K562 (cell line): ENCODE measurements around the gene CNTN2. TPM values are rescaled to one million over a fixed set of nuclear protein-coding genes. Genes with fewer than 3 reads are reported as not detected.

Experiments used
- ATAC-seq: fragments of 200-7000 bp; cut with Tn5 transposase; 3 replicates; pipeline ENCODE4 v1.9.1; 2020; ENCODE audit warnings: moderate library complexity
- BruUV-seq: library from RNA; stranded (reverse); fragments of 400-500 nt; replicated peaks from 2 replicates; lab custom pipeline; 2021; lab: Mats Ljungman, UMichigan
- CTCF ChIA-PET: fragments of 300-600 bp; formaldehyde crosslinking; extraction: SDS; loops from one replicate; lab custom pipeline; 2021; ENCODE audit warnings: low intra/inter-chr PET ratio; lab: Yijun Ruan, JAX
- POLR2A ChIA-PET: fragments of 300-600, 350-650 bp; sonication (Branson Sonifier 250); formaldehyde crosslinking; extraction: SDS; loops from one replicate; lab custom pipeline; 2021; ENCODE audit warnings: antibody characterized with exemption, inconsistent platforms; lab: Yijun Ruan, JAX
- DNase-seq, 4 experiments: peaks; one replicate each; pipeline versions ENCODE4 v3.0.0 to v3.0.0-alpha.2; 2011 to 2018; ENCODE audit warnings: low spot score in 3 of 4, mixed read lengths in 3 of 4; ENCODE audit errors: extremely low read depth in 1 of 4
- FAIRE-seq: peaks from 2 replicates; lab custom pipeline; 2011; peaks lifted over from hg19 to GRCh38; lab: Jason Lieb, UNC
- H2AFZ ChIP-seq: 2 replicates; pipeline ENCODE4 v1.6.0; 2011; ENCODE audit warnings: low read depth, low read length, control low read depth, inconsistent platforms
- H3K27ac ChIP-seq: fragments of 200-600 bp; 3 replicates; pipeline ENCODE4 v1.8.0; 2011; ENCODE audit warnings: low read depth, mild to moderate bottlenecking, control low read depth, inconsistent platforms, low read length, moderate library complexity, mixed read lengths; ENCODE audit errors: extremely low read depth
- H3K27me3 ChIP-seq, 2 experiments: fragments of 300-600 bp in 1 of 2; 2 replicates in 1 of 2; 3 replicates in 1 of 2; pipeline versions ENCODE4 v1.6.0 to v1.8.0; 2011; ENCODE audit warnings: inconsistent platforms in 2 of 2, low read length in 2 of 2, mild to moderate bottlenecking in 1 of 2, mixed read lengths in 1 of 2, moderate library complexity in 1 of 2; ENCODE audit not compliant: control insufficient read depth in 2 of 2, insufficient read depth in 2 of 2
- H3K36me3 ChIP-seq: fragments of 300-600 bp; 3 replicates; pipeline ENCODE4 v1.8.0; 2011; ENCODE audit warnings: mild to moderate bottlenecking, low read length, inconsistent platforms; ENCODE audit not compliant: control insufficient read depth, insufficient read depth
- H3K4me1 ChIP-seq, 2 experiments: fragments of 200-600 bp in 1 of 2; replicated peaks in 1 of 2; 2 replicates in 1 of 2; 3 replicates in 1 of 2; pipeline versions ENCODE4 v1.5.1 to v1.8.0; 2011; ENCODE audit warnings: inconsistent platforms in 2 of 2, low read length in 2 of 2, mild to moderate bottlenecking in 1 of 2, mixed read lengths in 1 of 2, moderate library complexity in 1 of 2; ENCODE audit not compliant: control insufficient read depth in 2 of 2, insufficient read depth in 2 of 2
- H3K4me2 ChIP-seq: 2 replicates; pipeline ENCODE4 v1.6.1; 2011; ENCODE audit warnings: low read length, control low read depth, inconsistent platforms, mixed read lengths; ENCODE audit not compliant: insufficient read depth
- H3K4me3 ChIP-seq: fragments of 200-600 bp; sonication (generic), shearing (Covaris generic); 2 replicates; pipeline ENCODE4 v1.5.1; 2016; ENCODE audit warnings: control low read depth, inconsistent platforms
- H3K79me2 ChIP-seq: fragments of 200-600 bp; 3 replicates; pipeline ENCODE4 v1.8.0; 2011; ENCODE audit warnings: low read length, inconsistent platforms; ENCODE audit not compliant: control insufficient read depth, insufficient read depth
- H3K9ac ChIP-seq, 2 experiments: 2 replicates each; pipeline versions ENCODE4 v1.6.0 to v1.6.1; 2011; ENCODE audit warnings: low read depth in 2 of 2, low read length in 2 of 2, control low read depth in 1 of 2, inconsistent platforms in 1 of 2, mild to moderate bottlenecking in 1 of 2, mixed read lengths in 1 of 2; ENCODE audit not compliant: insufficient read depth in 1 of 2
- H3K9me1 ChIP-seq: one replicate; pipeline ENCODE4 v1.6.0; 2011; ENCODE audit warnings: inconsistent platforms, mild to moderate bottlenecking, low read length, moderate library complexity; ENCODE audit not compliant: control insufficient read depth, insufficient read depth
- H3K9me3 ChIP-seq: replicated peaks from 2 replicates; pipeline ENCODE4 v1.5.1; 2011; ENCODE audit warnings: low read depth, low read length, inconsistent platforms; ENCODE audit not compliant: control insufficient read depth, insufficient read depth
- H4K20me1 ChIP-seq: replicated peaks from 2 replicates; pipeline ENCODE4 v1.6.1; 2011; ENCODE audit warnings: low read length, inconsistent platforms, mixed read lengths; ENCODE audit not compliant: control insufficient read depth, insufficient read depth
- BRCA1 ChIP-seq, 2 experiments: fragments of 450-650 bp in 1 of 2; sonication (generic) in 1 of 2; formaldehyde crosslinking in 1 of 2; IDR thresholded peaks; 2 replicates each; pipeline versions ENCODE4 v1.5.0 to v1.6.1; 2017 to 2020; ENCODE audit warnings: mild to moderate bottlenecking in 1 of 2, missing genetic modification reagents in 1 of 2
- ELF1 ChIP-seq: fragments of 200-800 bp; sonication (Bioruptor generic); IDR thresholded peaks from 2 replicates; pipeline ENCODE4 v1.6.1; 2016; ENCODE audit warnings: missing genetic modification characterization, missing compliant biosample characterization
- HDAC8 ChIP-seq: fragments of 450-650 bp; IDR thresholded peaks from 2 replicates; pipeline ENCODE4 v1.6.1; 2016; ENCODE audit warnings: mild to moderate bottlenecking, missing genetic modification characterization, moderate library complexity, missing compliant biosample characterization
- HDGF ChIP-seq: fragments of 450-650 bp; IDR thresholded peaks from 2 replicates; pipeline ENCODE4 v1.6.1; 2016
- HSF4 ChIP-seq: fragments of 250-450 bp; sonication (Bioruptor Pico); IDR thresholded peaks from 2 replicates; pipeline ENCODE4 v2.1.2; 2022; ENCODE audit warnings: mild to moderate bottlenecking, moderate library complexity, borderline replicate concordance
- KLF1 ChIP-seq: fragments of 450-650 bp; IDR thresholded peaks from 2 replicates; pipeline ENCODE4 v1.6.1; 2016; ENCODE audit warnings: missing genetic modification characterization, missing compliant biosample characterization
- MBD2 ChIP-seq: sonication (generic); IDR thresholded peaks from 2 replicates; pipeline ENCODE4 v1.6.1; 2016; ENCODE audit warnings: low read depth, borderline replicate concordance
- NCOA1 ChIP-seq: fragments of 450-650 bp; IDR thresholded peaks from 2 replicates; pipeline ENCODE4 v1.6.1; 2016; ENCODE audit warnings: low read depth
- PML ChIP-seq: IDR thresholded peaks from 2 replicates; pipeline ENCODE4 v1.6.1; 2012; ENCODE audit warnings: low read length, inconsistent platforms
- RBM39 ChIP-seq: fragments of 200-400 bp; formaldehyde crosslinking; optimal IDR thresholded peaks from 2 replicates; pipeline ENCODE3; 2018; ENCODE audit warnings: low read depth, low read length
- RUNX1 ChIP-seq: sonication (generic); IDR thresholded peaks from 2 replicates; pipeline ENCODE4 v1.6.1; 2016; ENCODE audit warnings: antibody characterized with exemption, low read depth
- SMC3 ChIP-seq: conservative IDR thresholded peaks from 2 replicates; pipeline ENCODE4 v1.6.1; 2011; ENCODE audit warnings: low read depth, low read length, improper control_type of control experiment; ENCODE audit not compliant: insufficient read depth
- TSC22D4 ChIP-seq: fragments of 450-650 bp; IDR thresholded peaks from 2 replicates; pipeline ENCODE4 v1.6.1; 2016; ENCODE audit warnings: missing genetic modification characterization, missing biosample characterization, control low read depth
- ZNF239 ChIP-seq: fragments of 250-450 bp; sonication (Bioruptor Pico); IDR thresholded peaks from 2 replicates; pipeline ENCODE4 v1.4.0; 2020; ENCODE audit warnings: mild to moderate bottlenecking
- ZNF347 ChIP-seq: fragments of 450-650 bp; formaldehyde crosslinking; IDR thresholded peaks from 2 replicates; pipeline ENCODE4 v1.4.0; 2020; ENCODE audit warnings: low read depth, mild to moderate bottlenecking, moderate library complexity
- ZNF561 ChIP-seq: fragments of 450-650 bp; formaldehyde crosslinking; conservative IDR thresholded peaks from 2 replicates; pipeline ENCODE4 v1.4.0; 2020; ENCODE audit warnings: mild to moderate bottlenecking, moderate library complexity
- WGBS: fragments of 100-300 bp; shearing (Covaris generic); methylation state at CpG from one replicate; pipeline ENCODE4 v1.1.6; 2016; ENCODE audit warnings: low coverage, mixed read lengths; ENCODE audit not compliant: insufficient coverage; ENCODE audit errors: missing lambda C conversion rate; 5-methylcytosine and 5-hydroxymethylcytosine counted together
- in situ Hi-C: fragments of 300-500 bp; cut with MboI; formaldehyde crosslinking; loops from 4 replicates; pipeline ENCODE4 v1.15.0; 2018; ENCODE audit warnings: inconsistent platforms, mixed read lengths
- intact Hi-C: fragments of 100-400 bp; cut with micrococcal nuclease; formaldehyde crosslinking; loops from 2 replicates; pipeline ENCODE4 v1.14.2; 2022
- polyA plus RNA-seq, 8 experiments: library from polyadenylated mRNA; depleted of rRNA in 4 of 8; stranded (reverse) in 5 of 8; unstranded in 3 of 8; fragments of >200 nt; fragmentation: Nextera tagmentation in 2 of 8; fragmentation: Illumina TruSeq in 1 of 8; extraction: Ambion mirVana in 2 of 8; extraction: Trizol in 1 of 8; gene quantifications; 2 replicates each; pipeline versions ENCODE4 v1.2.1 to v1.2.3, GENCODE V29; 2011 to 2014; ENCODE audit warnings: inconsistent platforms in 1 of 8, missing spikeins in 1 of 8
- total RNA-seq, 7 experiments: library from RNA; depleted of rRNA in 6 of 7; stranded (reverse); fragments of >200 nt in 6 of 7; fragmentation: Illumina TruSeq in 2 of 7; extraction: Trizol in 2 of 7; gene quantifications; 2 replicates each; pipeline versions ENCODE4 v1.2.1 to v1.2.3, GENCODE V29; 2011 to 2021; ENCODE audit warnings: low replicate concordance in 1 of 7
- TF ChIP-seq, protein P1 (sequence below): fragments of 450-650 bp; IDR thresholded peaks from 2 replicates; pipeline ENCODE4 v1.6.1; 2018; ENCODE audit warnings: mild to moderate bottlenecking, low read depth; ENCODE audit not compliant: partially characterized antibody
- TF ChIP-seq, protein P2 (sequence below): sonication (generic); formaldehyde crosslinking; IDR thresholded peaks from 2 replicates; pipeline ENCODE4 v1.8.0; 2022; ENCODE audit warnings: mild to moderate bottlenecking, missing genetic modification reagents
- TF ChIP-seq, protein P3 (sequence below): fragments of 450-650 bp; formaldehyde crosslinking; IDR thresholded peaks from 2 replicates; pipeline ENCODE4 v1.4.0; 2020; ENCODE audit warnings: mild to moderate bottlenecking, mixed read lengths

Gene CNTN2
- total and polyA plus RNA-seq, 9 of the 15 experiments (the other 6 are each of a cell fraction or from before 2014, with no cell fraction given), result not detected

DNA sequence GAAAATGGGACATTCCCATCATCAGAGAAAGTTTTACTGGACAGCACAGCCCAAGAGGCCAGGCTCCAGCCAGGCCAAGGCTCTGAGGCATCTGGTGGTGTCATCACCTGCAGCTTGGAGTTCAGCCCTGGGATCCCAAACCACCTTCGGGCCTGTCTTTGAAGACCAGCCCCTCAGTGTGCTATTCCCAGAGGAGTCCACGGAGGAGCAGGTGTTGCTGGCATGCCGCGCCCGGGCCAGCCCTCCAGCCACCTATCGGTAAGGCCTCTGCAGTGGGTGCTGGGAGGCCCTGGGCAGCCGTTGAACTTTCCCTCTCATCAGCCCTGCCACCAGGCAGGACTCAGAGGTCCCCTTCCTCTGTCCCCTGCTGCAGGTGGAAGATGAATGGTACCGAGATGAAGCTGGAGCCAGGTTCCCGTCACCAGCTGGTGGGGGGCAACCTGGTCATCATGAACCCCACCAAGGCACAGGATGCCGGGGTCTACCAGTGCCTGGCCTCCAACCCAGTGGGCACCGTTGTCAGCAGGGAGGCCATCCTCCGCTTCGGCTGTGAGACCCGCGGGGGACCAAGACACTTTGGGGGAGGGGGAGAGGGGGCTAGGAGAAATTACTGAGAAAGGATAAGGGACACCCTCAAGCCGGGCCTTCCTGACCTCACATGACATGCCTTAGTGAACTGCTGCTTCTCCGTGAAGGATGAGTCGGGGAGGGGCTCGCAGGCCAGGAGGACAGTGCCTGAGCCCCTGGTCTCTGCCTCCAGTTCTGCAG lies 15.0 kb downstream of the CNTN2 start:
- no peak overlapping the region for H3K4me2 ChIP-seq
- POLR2A ChIA-PET, result no interaction called here
- no peak overlapping the region for H3K4me3 ChIP-seq
- no peaks in the 10 kb centered on the region for H3K9me3 ChIP-seq
- BruUV-seq, result no TSS peak
- WGBS, result 8% methylated on average over 19 of the region's 19 CpGs
- FAIRE-seq (no peak), ATAC-seq (no peak), DNase-seq (no peak)
- H3K9me1 ChIP-seq, result no peaks in the 10 kb centered on the region
- intact Hi-C loops (no loop called here), in situ Hi-C loops (no loop called here)
- H2AFZ ChIP-seq, result no peak overlapping the region
- no peaks in the 10 kb centered on the region for H3K79me2 ChIP-seq
- no peak overlapping the region for H3K27ac ChIP-seq
- H3K4me1 ChIP-seq, result peaks cover 0 to 10% of the 10 kb centered on the region in 2 experiments; a peak in 2 of 5 replicates
- H4K20me1 ChIP-seq, result peaks cover 29% of the 10 kb centered on the region
- H3K27me3 ChIP-seq, result peaks cover 48 to 82% of the 10 kb centered on the region in 2 experiments
- no peak overlapping the region for H3K9ac ChIP-seq
- no peaks in the 10 kb centered on the region for H3K36me3 ChIP-seq
- CTCF ChIA-PET, result interaction anchor here (0.6 kb wide), 1 partner anchor 21 kb away, joined by 3 read pairs; no protein-coding TSS in a partner anchor
- no peak for TF ChIP-seq KLF1 (tag)
- TF ChIP-seq, protein P1, sequence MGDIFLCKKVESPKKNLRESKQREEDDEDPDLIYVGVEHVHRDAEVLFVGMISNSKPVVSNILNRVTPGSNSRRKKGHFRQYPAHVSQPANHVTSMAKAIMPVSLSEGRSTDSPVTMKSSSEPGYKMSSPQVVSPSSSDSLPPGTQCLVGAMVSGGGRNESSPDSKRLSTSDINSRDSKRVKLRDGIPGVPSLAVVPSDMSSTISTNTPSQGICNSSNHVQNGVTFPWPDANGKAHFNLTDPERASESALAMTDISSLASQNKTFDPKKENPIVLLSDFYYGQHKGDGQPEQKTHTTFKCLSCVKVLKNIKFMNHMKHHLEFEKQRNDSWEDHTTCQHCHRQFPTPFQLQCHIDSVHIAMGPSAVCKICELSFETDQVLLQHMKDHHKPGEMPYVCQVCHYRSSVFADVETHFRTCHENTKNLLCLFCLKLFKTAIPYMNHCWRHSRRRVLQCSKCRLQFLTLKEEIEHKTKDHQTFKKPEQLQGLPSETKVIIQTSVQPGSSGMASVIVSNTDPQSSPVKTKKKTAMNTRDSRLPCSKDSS, result no peak
- no peak for TF ChIP-seq ZNF561
- no peak for TF ChIP-seq HSF4 (CRISPR knock-in tag)
- no peak for TF ChIP-seq HDGF
- TF ChIP-seq, protein P2, sequence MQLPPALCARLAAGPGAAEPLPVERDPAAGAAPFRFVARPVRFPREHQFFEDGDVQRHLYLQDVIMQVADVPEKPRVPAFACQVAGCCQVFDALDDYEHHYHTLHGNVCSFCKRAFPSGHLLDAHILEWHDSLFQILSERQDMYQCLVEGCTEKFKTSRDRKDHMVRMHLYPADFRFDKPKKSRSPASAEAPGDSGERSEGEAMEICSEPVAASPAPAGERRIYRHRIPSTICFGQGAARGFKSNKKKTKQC (CRISPR knock-in tag), result no peak
- TF ChIP-seq, protein P3, sequence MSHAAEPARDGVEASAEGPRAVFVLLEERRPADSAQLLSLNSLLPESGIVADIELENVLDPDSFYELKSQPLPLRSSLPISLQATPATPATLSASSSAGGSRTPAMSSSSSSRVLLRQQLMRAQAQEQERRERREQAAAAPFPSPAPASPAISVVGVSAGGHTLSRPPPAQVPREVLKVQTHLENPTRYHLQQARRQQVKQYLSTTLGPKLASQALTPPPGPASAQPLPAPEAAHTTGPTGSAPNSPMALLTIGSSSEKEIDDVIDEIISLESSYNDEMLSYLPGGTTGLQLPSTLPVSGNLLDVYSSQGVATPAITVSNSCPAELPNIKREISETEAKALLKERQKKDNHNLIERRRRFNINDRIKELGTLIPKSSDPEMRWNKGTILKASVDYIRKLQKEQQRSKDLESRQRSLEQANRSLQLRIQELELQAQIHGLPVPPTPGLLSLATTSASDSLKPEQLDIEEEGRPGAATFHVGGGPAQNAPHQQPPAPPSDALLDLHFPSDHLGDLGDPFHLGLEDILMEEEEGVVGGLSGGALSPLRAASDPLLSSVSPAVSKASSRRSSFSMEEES (CRISPR knock-in tag), result no peak
- TF ChIP-seq SMC3, result no peak
- TF ChIP-seq PML, result no peak
- TF ChIP-seq RBM39, result no peak
- TF ChIP-seq BRCA1 (IDR thresholded peaks at IDR 0.05), result no peak
- TF ChIP-seq BRCA1 (CRISPR knock-in tag; IDR thresholded peaks at IDR 0.05), result no peak
- no peak for TF ChIP-seq ZNF347 (CRISPR knock-in tag)
- no peak for TF ChIP-seq ELF1 (tag)
- TF ChIP-seq HDAC8 (tag), result no peak
- TF ChIP-seq RUNX1, result no peak
- no peak for TF ChIP-seq NCOA1
- TF ChIP-seq ZNF239 (CRISPR knock-in tag), result no peak
- no peak for TF ChIP-seq MBD2
- TF ChIP-seq TSC22D4 (tag), result no peak
